Measurements from ENCODE around the gene CCNY.

GRCh38 chr10:35443858-35444257 lies 107.5 kb downstream of the CCNY start:
- TF ChIP-seq CTCF (IDR thresholded peaks at IDR 0.05) (no peak), POLR2A (IDR thresholded peaks at IDR 0.05) (no peak)

Measured in lower leg skin (tissue), 3 donors.